Osteoblast (primary cell): ENCODE measurements around the gene TET2. TPM values are rescaled to one million over a fixed set of nuclear protein-coding genes. Genes with fewer than 3 reads are reported as not detected.

Experiments used
- DNase-seq: peaks from one replicate; pipeline ENCODE4 v3.0.0; 2011; ENCODE audit warnings: low spot score, mixed read lengths; ENCODE audit not compliant: insufficient read length; ENCODE audit errors: missing footprints
- H2AFZ ChIP-seq: 2 replicates; pipeline ENCODE4 v1.6.0; 2011; ENCODE audit warnings: mild to moderate bottlenecking, low read length
- H3K27ac ChIP-seq: 2 replicates; pipeline ENCODE4 v1.5.1; 2011; ENCODE audit warnings: mild to moderate bottlenecking, low read depth, low read length, moderate library complexity
- H3K27me3 ChIP-seq: 2 replicates; pipeline ENCODE4 v1.6.0; 2012; ENCODE audit warnings: mild to moderate bottlenecking, control low read depth, inconsistent platforms, low read length, moderate library complexity; ENCODE audit not compliant: insufficient read depth
- H3K36me3 ChIP-seq: 2 replicates; pipeline ENCODE4 v1.5.1; 2011; ENCODE audit warnings: mild to moderate bottlenecking, low read length, control low read depth, moderate library complexity; ENCODE audit not compliant: insufficient read depth
- H3K4me1 ChIP-seq: 2 replicates; pipeline ENCODE4 v1.5.1; 2011; ENCODE audit warnings: mild to moderate bottlenecking, low read length, control low read depth, moderate library complexity; ENCODE audit not compliant: insufficient read depth
- H3K4me2 ChIP-seq: 2 replicates; pipeline ENCODE4 v1.6.0; 2011; ENCODE audit warnings: mild to moderate bottlenecking, low read length; ENCODE audit not compliant: insufficient read depth
- H3K4me3 ChIP-seq: fragments of 200-600 bp; sonication (generic); 3 replicates; pipeline ENCODE4 v1.5.1; 2012; ENCODE audit warnings: mild to moderate bottlenecking, low read length, inconsistent platforms; ENCODE audit not compliant: insufficient read depth
- H3K79me2 ChIP-seq: 2 replicates; pipeline ENCODE4 v1.6.0; 2012; ENCODE audit warnings: mild to moderate bottlenecking, low read length, control low read depth, inconsistent platforms; ENCODE audit not compliant: insufficient read depth
- H3K9me3 ChIP-seq: 2 replicates; pipeline ENCODE4 v1.5.1; 2011; ENCODE audit warnings: low read depth, low read length, control low read depth
- H4K20me1 ChIP-seq: 2 replicates; pipeline ENCODE4 v1.6.0; 2012; ENCODE audit warnings: mild to moderate bottlenecking, low read length, control low read depth; ENCODE audit not compliant: insufficient read depth
- total RNA-seq: library from RNA; depleted of rRNA; stranded (reverse); fragments of >200 nt; gene quantifications from 2 replicates; pipeline ENCODE4 v1.2.3, GENCODE V29; 2012
- TF ChIP-seq, protein P1 (sequence below): IDR thresholded peaks from 2 replicates; pipeline ENCODE4 v1.5.1; 2011; ENCODE audit warnings: mild to moderate bottlenecking, low read depth, low read length, moderate library complexity; ENCODE audit errors: extremely low read depth

TET2 gene
- total RNA-seq, 1 donor: 15.9 TPM

GRCh38 chr4:105150503-105150902 is 3.8 kb downstream of the TET2 start:
- Histone ChIP-seq H3K4me2 (no peak overlapping the region), H2AFZ (no peak overlapping the region), H3K27ac (no peak overlapping the region), H3K27me3 (no peaks in the 10 kb centered on the region), H3K79me2 (peaks cover 69% of the 10 kb centered on the region), H3K9me3 (no peaks in the 10 kb centered on the region), H3K4me3 (no peak overlapping the region), H3K4me1 (peaks cover 13% of the 10 kb centered on the region), H4K20me1 (peaks cover 21% of the 10 kb centered on the region), H3K36me3 (no peaks in the 10 kb centered on the region)
- TF ChIP-seq, protein P1, sequence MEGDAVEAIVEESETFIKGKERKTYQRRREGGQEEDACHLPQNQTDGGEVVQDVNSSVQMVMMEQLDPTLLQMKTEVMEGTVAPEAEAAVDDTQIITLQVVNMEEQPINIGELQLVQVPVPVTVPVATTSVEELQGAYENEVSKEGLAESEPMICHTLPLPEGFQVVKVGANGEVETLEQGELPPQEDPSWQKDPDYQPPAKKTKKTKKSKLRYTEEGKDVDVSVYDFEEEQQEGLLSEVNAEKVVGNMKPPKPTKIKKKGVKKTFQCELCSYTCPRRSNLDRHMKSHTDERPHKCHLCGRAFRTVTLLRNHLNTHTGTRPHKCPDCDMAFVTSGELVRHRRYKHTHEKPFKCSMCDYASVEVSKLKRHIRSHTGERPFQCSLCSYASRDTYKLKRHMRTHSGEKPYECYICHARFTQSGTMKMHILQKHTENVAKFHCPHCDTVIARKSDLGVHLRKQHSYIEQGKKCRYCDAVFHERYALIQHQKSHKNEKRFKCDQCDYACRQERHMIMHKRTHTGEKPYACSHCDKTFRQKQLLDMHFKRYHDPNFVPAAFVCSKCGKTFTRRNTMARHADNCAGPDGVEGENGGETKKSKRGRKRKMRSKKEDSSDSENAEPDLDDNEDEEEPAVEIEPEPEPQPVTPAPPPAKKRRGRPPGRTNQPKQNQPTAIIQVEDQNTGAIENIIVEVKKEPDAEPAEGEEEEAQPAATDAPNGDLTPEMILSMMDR: no peak
- no peak for DNase-seq

- H3K27ac ChIP-seq: no peak overlapping the region
- no peak for DNase-seq
- H3K4me3 ChIP-seq: no peak overlapping the region
- H3K36me3 ChIP-seq: no peaks in the 10 kb centered on the region
- TF ChIP-seq, protein P1: no peak
- no peaks in the 10 kb centered on the region for H3K9me3 ChIP-seq
- H3K4me1 ChIP-seq: no peaks in the 10 kb centered on the region
- no peak overlapping the region for H2AFZ ChIP-seq
- no peaks in the 10 kb centered on the region for H3K27me3 ChIP-seq
- no peak overlapping the region for H3K4me2 ChIP-seq
- peaks cover 25% of the 10 kb centered on the region for H4K20me1 ChIP-seq
- H3K79me2 ChIP-seq: peaks cover 65% of the 10 kb centered on the region
These were observed 7.1 kb downstream of the TET2 start for GRCh38 chr4:105153749-105154148.

DNA sequence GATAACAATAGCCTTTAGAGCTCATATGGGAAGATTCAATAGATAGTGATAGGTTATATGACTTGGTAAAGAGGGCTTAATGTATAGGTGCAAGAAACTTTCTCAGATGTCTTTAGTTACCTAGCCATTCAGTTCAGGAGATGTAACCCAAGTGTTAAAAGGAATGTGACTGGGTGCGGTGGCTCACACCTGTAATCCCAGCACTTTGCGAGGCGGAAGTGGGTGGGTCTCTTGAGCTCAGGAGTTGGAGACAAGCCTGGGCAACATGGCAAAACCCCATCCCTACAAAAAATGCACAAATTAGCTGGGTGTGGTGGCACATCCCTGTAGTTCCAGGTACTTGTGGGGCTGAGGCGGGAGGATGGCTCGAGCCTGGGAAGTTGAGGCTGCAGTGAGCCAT is 7.9 kb downstream of the TET2 start:
- no peak overlapping the region for H3K27ac ChIP-seq
- peaks cover 63% of the 10 kb centered on the region for H3K79me2 ChIP-seq
- H3K36me3 ChIP-seq: no peaks in the 10 kb centered on the region
- no peak overlapping the region for H3K4me2 ChIP-seq
- H3K4me1 ChIP-seq: no peaks in the 10 kb centered on the region
- H4K20me1 ChIP-seq: peaks cover 25% of the 10 kb centered on the region
- TF ChIP-seq, protein P1: no peak
- H3K4me3 ChIP-seq: no peak overlapping the region
- no peak for DNase-seq
- H2AFZ ChIP-seq: no peak overlapping the region
- H3K9me3 ChIP-seq: no peaks in the 10 kb centered on the region
- no peaks in the 10 kb centered on the region for H3K27me3 ChIP-seq

DNA sequence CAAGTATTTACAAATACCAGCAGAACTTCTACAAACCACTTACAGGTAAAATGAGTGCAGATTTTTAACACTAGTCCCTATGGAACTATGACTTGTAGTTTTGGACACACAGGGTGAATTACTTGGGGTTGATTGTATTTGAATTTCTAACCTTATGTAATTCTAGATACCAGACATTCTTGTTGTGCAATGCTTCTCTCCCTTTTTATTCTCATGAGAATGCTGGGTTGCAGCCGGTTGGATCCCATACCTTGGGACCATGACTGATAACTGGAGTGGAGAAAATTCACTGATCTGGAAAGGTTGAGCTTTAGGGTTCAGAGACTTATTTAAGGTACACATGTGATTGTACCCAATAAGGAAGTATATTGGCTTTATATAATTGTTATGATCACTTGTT is 8.8 kb downstream of the TET2 start:
- TF ChIP-seq, protein P1: no peak
- no peaks in the 10 kb centered on the region for H3K4me1 ChIP-seq
- no peak overlapping the region for H3K4me2 ChIP-seq
- H3K27ac ChIP-seq: no peak overlapping the region
- no peaks in the 10 kb centered on the region for H3K36me3 ChIP-seq
- no peaks in the 10 kb centered on the region for H3K9me3 ChIP-seq
- no peaks in the 10 kb centered on the region for H3K27me3 ChIP-seq
- H3K79me2 ChIP-seq: peaks cover 63% of the 10 kb centered on the region
- H2AFZ ChIP-seq: no peak overlapping the region
- peaks cover 21% of the 10 kb centered on the region for H4K20me1 ChIP-seq
- no peak overlapping the region for H3K4me3 ChIP-seq
- DNase-seq: no peak
